ENCODE data around the gene RPS21. TPM values are rescaled to one million over a fixed set of nuclear protein-coding genes. Genes with fewer than 3 reads are reported as not detected.

Gene RPS21
- polyA plus RNA-seq, 1 of the 3 experiments (the other 2 are of a cell fraction): 16,625 TPM

- Histone ChIP-seq H3K4me1 (ENCODE audit: control insufficient read depth in 1 of 2, insufficient read depth in 2 of 2, low read depth in 1 of 2, low read length in 1 of 2) (peaks cover 0 to 19% of the 10 kb centered on the region in 2 experiments; a peak in 2 of 4 replicates), H4K20me1 (ENCODE audit: insufficient read depth) (peaks cover 22% of the 10 kb centered on the region), H3K9me2 (no peaks in the 10 kb centered on the region), H3K79me2 (ENCODE audit: insufficient read depth) (peaks cover 31% of the 10 kb centered on the region), H3K36me3 (replicated peaks in 1 of 2; ENCODE audit: control insufficient read depth in 1 of 2, insufficient read depth in 2 of 2, low read length in 1 of 2) (peaks cover 15 to 38% of the 10 kb centered on the region in 2 experiments), H3F3A (replicated peaks; ENCODE audit: insufficient read depth) (peaks cover 17% of the 10 kb centered on the region), H3K27ac (ENCODE audit: low read depth in 2 of 2, low read length in 1 of 2) (no peak overlapping the region; a peak in 1 of 4 replicates), H3K9me3 (no peaks in the 10 kb centered on the region), H3K4me3 (ENCODE audit: low read depth in 2 of 2, low read length in 1 of 2) (no peak overlapping the region), H3K9ac (no peak overlapping the region), H3K27me3 (ENCODE audit: insufficient read depth) (no peaks in the 10 kb centered on the region), H2AFZ (ENCODE audit: low read depth) (no peak overlapping the region), H3K4me2 (no peak overlapping the region)
- 96% methylated on average over 25 of the region's 44 CpGs for WGBS (ENCODE audit: low lambda C conversion rate)
- CTCF ChIA-PET: interaction anchor here (0.6 to 1.9 kb wide), 6 partner anchors 9 to 89 kb away, joined by 3 to 7 read pairs (median 4); partner anchors contain the start of gene ADRM1
- TF ChIP-seq FOXM1 (IDR thresholded peaks at IDR 0.05; ENCODE audit: low read depth): no peak
- no peak for TF ChIP-seq RAD21 (IDR thresholded peaks at IDR 0.05; ENCODE audit: low read length)
- no peak for TF ChIP-seq NRF1 (IDR thresholded peaks at IDR 0.05; ENCODE audit: low read depth, low read length)
- TF ChIP-seq FOXJ3 (CRISPR knock-in tag; IDR thresholded peaks at IDR 0.05): no peak
- no peak for TF ChIP-seq CTCF (IDR thresholded peaks at IDR 0.05)
- TF ChIP-seq MAX (IDR thresholded peaks at IDR 0.05; ENCODE audit: low read depth): no peak
- TF ChIP-seq JUND (IDR thresholded peaks at IDR 0.05): no peak
- no peak for TF ChIP-seq CHD2 (IDR thresholded peaks at IDR 0.05; ENCODE audit: low read length, partially characterized antibody)
- TF ChIP-seq ZBTB33 (IDR thresholded peaks at IDR 0.05; ENCODE audit: borderline replicate concordance, low read depth): no peak
- TF ChIP-seq RXRA (IDR thresholded peaks at IDR 0.05; ENCODE audit: borderline replicate concordance, low read depth): no peak
- no peak for TF ChIP-seq GATA2 (CRISPR knock-in tag; IDR thresholded peaks at IDR 0.05)
- TF ChIP-seq, protein P1, sequence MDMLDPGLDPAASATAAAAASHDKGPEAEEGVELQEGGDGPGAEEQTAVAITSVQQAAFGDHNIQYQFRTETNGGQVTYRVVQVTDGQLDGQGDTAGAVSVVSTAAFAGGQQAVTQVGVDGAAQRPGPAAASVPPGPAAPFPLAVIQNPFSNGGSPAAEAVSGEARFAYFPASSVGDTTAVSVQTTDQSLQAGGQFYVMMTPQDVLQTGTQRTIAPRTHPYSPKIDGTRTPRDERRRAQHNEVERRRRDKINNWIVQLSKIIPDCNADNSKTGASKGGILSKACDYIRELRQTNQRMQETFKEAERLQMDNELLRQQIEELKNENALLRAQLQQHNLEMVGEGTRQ (IDR thresholded peaks at IDR 0.05; ENCODE audit: borderline replicate concordance, low read depth, low read length): no peak
- no peak for DNase-seq
- POLR2A ChIA-PET: interaction anchor here (2.0 to 3.0 kb wide), 2 partner anchors 8 to 19 kb away, joined by 5 to 12 read pairs; no protein-coding TSS in a partner anchor
Observed at GRCh38 chr20:62391165-62392076, 4.5 kb downstream of the RPS21 start.
